ENCODE data around the gene ERRFI1. TPM values are rescaled to one million over a fixed set of nuclear protein-coding genes. Genes with fewer than 3 reads are reported as not detected.

ERRFI1 gene
- total RNA-seq, 2 experiments from 2014 or later = 0.21 TPM; not detected in 1

GRCh38 chr1:8015036-8015808, 10.9 kb downstream of the ERRFI1 start:
- no peak overlapping the region for H3K4me3 Mint-ChIP-seq
- ATAC-seq (peak; percentile 65), DNase-seq (peak; percentile 62)
- no peaks in the 10 kb centered on the region for H3K9me3 Mint-ChIP-seq (ENCODE audit: insufficient read depth)
- H3K36me3 Mint-ChIP-seq (ENCODE audit: low read depth) = no peaks in the 10 kb centered on the region
- ChIA-PET POLR2A (no interaction called here), CTCF (interaction anchor here (0.6 to 10.2 kb wide), 58 partner anchors 8 to 806 kb away, joined by 3 to 105 read pairs (median 5); partner anchors contain the start of genes ERRFI1 and SLC45A1)
- H3K4me1 Mint-ChIP-seq (ENCODE audit: low read depth) = no peaks in the 10 kb centered on the region
- no peak overlapping the region for H3K27ac Mint-ChIP-seq
- peaks cover 19% of the 10 kb centered on the region for H3K27me3 Mint-ChIP-seq (ENCODE audit: low read depth)

- POLR2A ChIA-PET = interaction anchor here (0.6 kb wide), 1 partner anchor 10 kb away, joined by 3 read pairs; no protein-coding TSS in a partner anchor
- CTCF ChIA-PET = interaction anchor here (0.7 to 10.2 kb wide), 47 partner anchors 7 to 807 kb away, joined by 3 to 105 read pairs (median 5); partner anchors contain the start of genes ERRFI1 and SLC45A1
- no peak for DNase-seq
Observed at GRCh38 chr1:8014381-8014988, 11.6 kb downstream of the ERRFI1 start.

GRCh38 chr1:8013800-8014199, 12.3 kb downstream of the ERRFI1 start:
- no peak for DNase-seq
- Mint-ChIP-seq H3K27ac (no peak overlapping the region), H3K9me3 (ENCODE audit: insufficient read depth) (no peaks in the 10 kb centered on the region), H3K4me3 (no peak overlapping the region), H3K27me3 (ENCODE audit: low read depth) (peaks cover 17% of the 10 kb centered on the region), H3K36me3 (ENCODE audit: low read depth) (no peaks in the 10 kb centered on the region), H3K4me1 (ENCODE audit: low read depth) (no peaks in the 10 kb centered on the region)
- POLR2A ChIA-PET = interaction anchor here (0.6 kb wide), 1 partner anchor 11 kb away, joined by 3 read pairs; no protein-coding TSS in a partner anchor
- ATAC-seq = no peak
- CTCF ChIA-PET = interaction anchor here (1.0 to 10.2 kb wide), 7 partner anchors 11 to 335 kb away, joined by 3 to 105 read pairs (median 16); no protein-coding TSS in a partner anchor

More at GRCh38 chr1:8014381-8014988, 11.6 kb downstream of the ERRFI1 start:
- Mint-ChIP-seq H3K4me3 (no peak overlapping the region), H3K27me3 (ENCODE audit: low read depth) (peaks cover 19% of the 10 kb centered on the region), H3K4me1 (ENCODE audit: low read depth) (no peaks in the 10 kb centered on the region), H3K36me3 (ENCODE audit: low read depth) (no peaks in the 10 kb centered on the region), H3K9me3 (ENCODE audit: insufficient read depth) (no peaks in the 10 kb centered on the region), H3K27ac (no peak overlapping the region)
- ATAC-seq = no peak

- H3K4me3 Mint-ChIP-seq = no peak overlapping the region
- H3K36me3 Mint-ChIP-seq (ENCODE audit: low read depth) = no peaks in the 10 kb centered on the region
- no peaks in the 10 kb centered on the region for H3K4me1 Mint-ChIP-seq (ENCODE audit: low read depth)
- CTCF ChIA-PET = interaction anchor here (1.0 to 10.2 kb wide), 4 partner anchors 11 to 336 kb away, joined by 3 to 105 read pairs (median 56); no protein-coding TSS in a partner anchor
- H3K27ac Mint-ChIP-seq = no peak overlapping the region
- no peaks in the 10 kb centered on the region for H3K9me3 Mint-ChIP-seq (ENCODE audit: insufficient read depth)
- H3K27me3 Mint-ChIP-seq (ENCODE audit: low read depth) = peaks cover 15% of the 10 kb centered on the region
- POLR2A ChIA-PET = no interaction called here
- DNase-seq = no peak
- no peak for ATAC-seq
Observed at GRCh38 chr1:8013399-8013798, 12.7 kb downstream of the ERRFI1 start.

- DNase-seq = no peak
- Mint-ChIP-seq H3K27me3 (ENCODE audit: low read depth) (peaks cover 12% of the 10 kb centered on the region), H3K4me3 (no peak overlapping the region), H3K9me3 (ENCODE audit: insufficient read depth) (no peaks in the 10 kb centered on the region), H3K27ac (no peak overlapping the region), H3K36me3 (ENCODE audit: low read depth) (no peaks in the 10 kb centered on the region), H3K4me1 (ENCODE audit: low read depth) (no peaks in the 10 kb centered on the region)
- no peak for ATAC-seq
- ChIA-PET CTCF (interaction anchor here (7.5 to 10.2 kb wide), 2 partner anchors 302 to 336 kb away, joined by 95 to 105 read pairs; no protein-coding TSS in a partner anchor), POLR2A (no interaction called here)
Observed at GRCh38 chr1:8012955-8013354, 13.2 kb downstream of the ERRFI1 start.

- ATAC-seq (no peak), DNase-seq (no peak)
- peaks cover 7% of the 10 kb centered on the region for H3K27me3 Mint-ChIP-seq (ENCODE audit: low read depth)
- H3K4me1 Mint-ChIP-seq (ENCODE audit: low read depth) = no peaks in the 10 kb centered on the region
- H3K9me3 Mint-ChIP-seq (ENCODE audit: insufficient read depth) = no peaks in the 10 kb centered on the region
- no peak overlapping the region for H3K27ac Mint-ChIP-seq
- no peaks in the 10 kb centered on the region for H3K36me3 Mint-ChIP-seq (ENCODE audit: low read depth)
- ChIA-PET CTCF (interaction anchor here (7.5 to 10.2 kb wide), 2 partner anchors 303 to 337 kb away, joined by 95 to 105 read pairs; no protein-coding TSS in a partner anchor), POLR2A (no interaction called here)
- no peak overlapping the region for H3K4me3 Mint-ChIP-seq
Observed at GRCh38 chr1:8011923-8012858, 13.9 kb downstream of the ERRFI1 start.

GRCh38 chr1:8011016-8011415, 15.1 kb downstream of the ERRFI1 start:
- POLR2A ChIA-PET = no interaction called here
- Mint-ChIP-seq H3K4me1 (ENCODE audit: low read depth) (no peaks in the 10 kb centered on the region), H3K4me3 (no peak overlapping the region), H3K27me3 (ENCODE audit: low read depth) (peaks cover 1% of the 10 kb centered on the region), H3K36me3 (ENCODE audit: low read depth) (no peaks in the 10 kb centered on the region), H3K27ac (no peak overlapping the region), H3K9me3 (ENCODE audit: insufficient read depth) (no peaks in the 10 kb centered on the region)
- ATAC-seq = no peak
- no peak for DNase-seq
- CTCF ChIA-PET = interaction anchor here (7.5 kb wide), 1 partner anchor 338 kb away, joined by 105 read pairs; no protein-coding TSS in a partner anchor

GRCh38 chr1:8010080-8010664, 15.9 kb downstream of the ERRFI1 start:
- ChIA-PET POLR2A (interaction anchor here (0.5 kb wide), 1 partner anchor 1137 kb away, joined by 3 read pairs; no protein-coding TSS in a partner anchor), CTCF (interaction anchor here (7.5 kb wide), 1 partner anchor 339 kb away, joined by 105 read pairs; no protein-coding TSS in a partner anchor)
- Mint-ChIP-seq H3K4me1 (ENCODE audit: low read depth) (no peaks in the 10 kb centered on the region), H3K27ac (no peak overlapping the region), H3K36me3 (ENCODE audit: low read depth) (no peaks in the 10 kb centered on the region), H3K4me3 (no peak overlapping the region), H3K9me3 (ENCODE audit: insufficient read depth) (no peaks in the 10 kb centered on the region), H3K27me3 (ENCODE audit: low read depth) (peaks cover 1% of the 10 kb centered on the region)
- no peak for DNase-seq
- no peak for ATAC-seq

GRCh38 chr1:8009043-8010002, 16.8 kb downstream of the ERRFI1 start:
- ATAC-seq (no peak), DNase-seq (no peak)
- ChIA-PET CTCF (no interaction called here), POLR2A (interaction anchor here (0.6 kb wide), 1 partner anchor 378 kb away, joined by 3 read pairs; no protein-coding TSS in a partner anchor)
- Mint-ChIP-seq H3K36me3 (ENCODE audit: low read depth) (no peaks in the 10 kb centered on the region), H3K27ac (no peak overlapping the region), H3K4me3 (no peak overlapping the region), H3K4me1 (ENCODE audit: low read depth) (no peaks in the 10 kb centered on the region), H3K27me3 (ENCODE audit: low read depth) (no peaks in the 10 kb centered on the region), H3K9me3 (ENCODE audit: insufficient read depth) (no peaks in the 10 kb centered on the region)
